NCI-H69 (cell line): ENCODE results near the gene LTN1.

Experiments
- DNase-seq: peaks from one replicate; lab custom pipeline; 2025; lab: John Stamatoyannopoulos, UW

Gene LTN1

GRCh38 chr21:28882345-28882744 is 110.3 kb downstream of the LTN1 start:
- DNase-seq: no peak
